Measurements from ENCODE around the gene IL17F.
"Not testable (repeated sequence)": the region's sequence is repeated elsewhere in the genome, so short reads cannot be mapped to it uniquely, and the experiment has no call there.

The IL17F gene

GRCh38 chr6:52207066-52207465, 37.2 kb downstream of the IL17F start:
- TF ChIP-seq, protein P1, sequence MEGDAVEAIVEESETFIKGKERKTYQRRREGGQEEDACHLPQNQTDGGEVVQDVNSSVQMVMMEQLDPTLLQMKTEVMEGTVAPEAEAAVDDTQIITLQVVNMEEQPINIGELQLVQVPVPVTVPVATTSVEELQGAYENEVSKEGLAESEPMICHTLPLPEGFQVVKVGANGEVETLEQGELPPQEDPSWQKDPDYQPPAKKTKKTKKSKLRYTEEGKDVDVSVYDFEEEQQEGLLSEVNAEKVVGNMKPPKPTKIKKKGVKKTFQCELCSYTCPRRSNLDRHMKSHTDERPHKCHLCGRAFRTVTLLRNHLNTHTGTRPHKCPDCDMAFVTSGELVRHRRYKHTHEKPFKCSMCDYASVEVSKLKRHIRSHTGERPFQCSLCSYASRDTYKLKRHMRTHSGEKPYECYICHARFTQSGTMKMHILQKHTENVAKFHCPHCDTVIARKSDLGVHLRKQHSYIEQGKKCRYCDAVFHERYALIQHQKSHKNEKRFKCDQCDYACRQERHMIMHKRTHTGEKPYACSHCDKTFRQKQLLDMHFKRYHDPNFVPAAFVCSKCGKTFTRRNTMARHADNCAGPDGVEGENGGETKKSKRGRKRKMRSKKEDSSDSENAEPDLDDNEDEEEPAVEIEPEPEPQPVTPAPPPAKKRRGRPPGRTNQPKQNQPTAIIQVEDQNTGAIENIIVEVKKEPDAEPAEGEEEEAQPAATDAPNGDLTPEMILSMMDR (IDR thresholded peaks at IDR 0.05; ENCODE audit: control extremely low read depth, extremely low read depth, low read depth, missing control alignments) = no peak
- POLR2A ChIA-PET = no interaction called here
- DNase-seq (ENCODE audit: extremely low spot score) = no peak
- CTCF ChIA-PET = interaction anchor here (1.0 to 1.4 kb wide), 5 partner anchors 23 to 53 kb away, joined by 3 to 4 read pairs (median 3); no protein-coding TSS in a partner anchor

DNA sequence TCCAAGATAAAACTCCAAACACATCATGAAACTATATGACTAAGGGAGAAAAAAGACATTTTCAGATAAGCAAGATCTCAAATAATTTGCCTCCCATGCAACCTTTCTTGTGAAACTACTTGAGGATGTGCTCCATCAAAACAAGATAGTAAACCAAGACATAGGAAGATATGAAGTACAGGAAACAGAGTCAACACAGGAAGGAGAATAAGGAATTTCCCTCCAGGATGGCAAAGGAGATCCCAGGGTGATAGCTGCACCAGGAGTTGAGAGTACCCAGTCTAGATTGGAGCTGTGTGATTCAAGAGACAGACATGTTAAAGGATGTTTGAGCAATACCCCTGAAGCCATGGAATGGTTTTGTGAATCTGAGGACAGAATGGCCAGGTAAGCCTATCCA, 42.8 kb downstream of the IL17F start:
- ChIA-PET POLR2A (no interaction called here), CTCF (no interaction called here)
- TF ChIP-seq, protein P1 (IDR thresholded peaks at IDR 0.05; ENCODE audit: control extremely low read depth, extremely low read depth, low read depth, missing control alignments) = no peak
- no peak for DNase-seq (ENCODE audit: extremely low spot score)

DNA sequence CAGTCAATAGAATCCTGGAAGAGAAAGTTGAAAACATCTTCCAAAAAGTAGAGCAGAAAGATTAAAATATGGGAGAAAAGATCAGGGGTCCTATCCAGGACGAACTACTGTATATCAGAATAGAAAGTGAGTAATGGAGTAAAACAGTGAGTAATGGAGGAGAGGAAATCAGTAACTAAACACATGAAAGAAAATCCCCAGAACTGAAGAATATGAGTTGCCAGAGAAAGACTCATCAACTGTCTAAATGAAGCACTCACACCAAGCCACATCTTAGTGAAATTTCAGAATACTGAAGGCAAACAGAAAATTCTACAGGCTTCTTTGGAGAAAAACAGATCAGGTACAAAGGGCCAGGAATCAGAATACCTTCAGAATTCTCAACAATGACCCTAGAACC, 43.3 kb downstream of the IL17F start:
- ChIA-PET CTCF (no interaction called here), POLR2A (no interaction called here)
- TF ChIP-seq, protein P1 (IDR thresholded peaks at IDR 0.05; ENCODE audit: control extremely low read depth, extremely low read depth, low read depth, missing control alignments) = no peak
- DNase-seq (ENCODE audit: extremely low spot score) = no peak

GRCh38 chr6:52200088-52200487, 44.2 kb downstream of the IL17F start:
- POLR2A ChIA-PET; CTCF ChIA-PET; DNase-seq (ENCODE audit: extremely low spot score): not testable (repeated sequence)

DNA sequence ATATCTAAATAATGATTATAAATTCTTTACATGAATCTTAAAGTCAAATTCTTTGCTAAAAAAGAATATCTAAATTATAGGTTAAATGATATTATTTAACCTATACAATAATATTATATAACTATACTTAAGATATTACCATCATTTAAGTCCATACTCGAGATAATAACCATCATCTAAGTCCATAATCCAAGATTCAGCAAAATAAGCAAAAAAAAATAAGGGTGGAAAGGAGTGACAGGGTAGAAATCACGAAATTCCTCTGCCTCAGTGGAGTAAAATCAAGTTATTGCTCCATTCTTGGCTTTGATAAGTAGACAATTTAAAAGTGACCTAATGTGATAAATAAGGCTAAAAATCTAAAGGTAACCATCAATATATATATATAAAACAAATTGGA, 48.4 kb downstream of the IL17F start:
- POLR2A ChIA-PET = no interaction called here
- no peak for DNase-seq (ENCODE audit: extremely low spot score)
- TF ChIP-seq, protein P1 (IDR thresholded peaks at IDR 0.05; ENCODE audit: control extremely low read depth, extremely low read depth, low read depth, missing control alignments) = no peak
- CTCF ChIA-PET = no interaction called here

DNA sequence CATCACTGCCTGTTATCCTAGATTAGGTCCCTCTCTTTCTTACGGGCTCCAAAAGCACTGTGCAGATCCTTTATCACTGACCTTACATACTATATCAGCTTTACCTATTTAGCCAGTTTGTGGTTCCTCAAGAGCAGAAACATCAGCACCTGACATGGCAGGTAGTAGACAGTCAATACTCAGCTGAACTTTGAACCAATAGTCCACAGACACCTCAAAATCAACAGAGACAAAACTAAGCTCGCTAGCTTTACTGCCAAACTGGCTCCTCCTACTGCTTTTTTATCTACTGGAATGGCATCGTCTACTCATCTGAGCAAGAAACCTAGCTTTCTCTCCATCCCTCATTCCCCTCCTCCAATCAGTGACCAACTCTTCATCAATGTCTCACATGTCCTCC, 52.5 kb downstream of the IL17F start:
- POLR2A ChIA-PET = no interaction called here
- no peak for DNase-seq (ENCODE audit: extremely low spot score)
- CTCF ChIA-PET = interaction anchor here (1.0 to 1.4 kb wide), 3 partner anchors 17 to 72 kb away, joined by 3 to 7 read pairs (median 4); no protein-coding TSS in a partner anchor
- TF ChIP-seq, protein P1 (IDR thresholded peaks at IDR 0.05; ENCODE audit: control extremely low read depth, extremely low read depth, low read depth, missing control alignments) = no peak

DNA sequence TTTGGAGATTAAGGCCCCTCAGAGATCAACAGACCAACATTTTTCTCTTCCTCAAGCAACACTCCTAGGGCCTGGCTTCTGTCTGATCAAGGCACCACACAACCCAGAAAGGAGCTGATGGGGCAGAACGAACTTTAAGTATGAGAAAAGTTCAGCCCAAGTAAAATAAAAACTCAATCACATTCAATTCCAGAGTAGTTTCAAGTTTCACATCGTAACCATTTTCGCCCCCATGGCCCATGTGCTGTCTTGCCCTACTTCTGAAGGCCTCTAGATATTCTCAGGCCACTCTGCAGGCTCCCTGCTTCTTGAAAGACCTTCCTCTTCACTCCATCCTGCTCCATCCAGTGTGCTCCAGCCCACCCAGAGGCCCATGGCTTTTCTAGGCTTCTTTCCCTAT, 53.9 kb downstream of the IL17F start:
- TF ChIP-seq, protein P1 (IDR thresholded peaks at IDR 0.05; ENCODE audit: control extremely low read depth, extremely low read depth, low read depth, missing control alignments) = no peak
- CTCF ChIA-PET = interaction anchor here (0.6 kb wide), 1 partner anchor 80 kb away, joined by 3 read pairs; no protein-coding TSS in a partner anchor
- POLR2A ChIA-PET = no interaction called here
- DNase-seq (ENCODE audit: extremely low spot score) = no peak

All from GM10248 (cell line).